Sigmoid colon (tissue), 7 donors: ENCODE measurements around the gene TMPRSS4. TPM values are rescaled to one million over a fixed set of nuclear protein-coding genes. Genes with fewer than 3 reads are reported as not detected.

Experiments used
- DNase-seq: peaks from one replicate; pipeline ENCODE4 v3.0.0-alpha.2; 2019
- H3K27ac ChIP-seq, 4 donors: fragments of 200-600 bp; sonication (generic); one replicate each; pipeline ENCODE4 v1.5.1; 2016 to 2019; ENCODE audit warnings: mild to moderate bottlenecking in 1 of 4
- H3K27me3 ChIP-seq, 3 donors: fragments of 200-600 bp; sonication (generic); one replicate each; pipeline ENCODE4 v1.5.1; 2019; ENCODE audit warnings: mild to moderate bottlenecking in 1 of 3
- H3K36me3 ChIP-seq, 4 donors: fragments of 200-600 bp; sonication (generic); one replicate each; pipeline ENCODE4 v1.5.1; 2016 to 2019
- H3K4me1 ChIP-seq, 4 donors: fragments of 200-600 bp; sonication (generic); one replicate each; pipeline ENCODE4 v1.5.1; 2017 to 2019
- H3K4me3 ChIP-seq, 4 donors: fragments of 200-600 bp; sonication (generic); one replicate each; pipeline ENCODE4 v1.5.1; 2017 to 2019; ENCODE audit warnings: mild to moderate bottlenecking in 2 of 4, moderate library complexity in 1 of 4
- H3K9me3 ChIP-seq, 4 donors: fragments of 200-600 bp in 3 of 4; sonication (generic) in 3 of 4; one replicate each; pipeline versions ENCODE4 v1.5.1 to v1.6.1; 2013 to 2019
- EP300 ChIP-seq, 4 donors: sonication (generic); formaldehyde crosslinking; IDR thresholded peaks; one replicate each; pipeline ENCODE4 v1.6.1; 2017; ENCODE audit warnings: antibody characterized with exemption in 4 of 4
- POLR2A ChIP-seq, 2 donors: fragments of 450-650 bp; IDR thresholded peaks; one replicate each; pipeline ENCODE4 v1.6.1; 2016; ENCODE audit warnings: antibody characterized with exemption in 2 of 2, mild to moderate bottlenecking in 2 of 2, moderate library complexity in 2 of 2
- POLR2AphosphoS5 ChIP-seq, 4 donors: sonication (generic); formaldehyde crosslinking; IDR thresholded peaks; one replicate each; pipeline ENCODE4 v1.6.1; 2017; ENCODE audit warnings: antibody characterized with exemption in 4 of 4
- WGBS, 2 donors: extraction: QIAGEN DNeasy Blood & Tissue Kit; methylation state at CpG; one replicate each; pipeline ENCODE4 v1.1.7; 2013; 5-methylcytosine and 5-hydroxymethylcytosine counted together
- intact Hi-C: fragments of 100-400 bp; cut with DNase I; formaldehyde crosslinking; loops from one replicate; pipeline ENCODE4 v1.15.1; 2023
- polyA plus RNA-seq, 3 donors: library from polyadenylated mRNA; stranded (reverse); fragments of 200-250 nt; gene quantifications; one replicate each; pipeline ENCODE4 v1.2.3, GENCODE V29; 2013
- total RNA-seq, 4 donors: library from RNA; depleted of rRNA; stranded (reverse); fragments of >200 nt; gene quantifications; one replicate each; pipeline ENCODE4 v1.1.0, GENCODE V29; 2016
- TF ChIP-seq, protein P1 (sequence below), 4 experiments: fragments of 450-650 bp in 3 of 4; fragments of 200-600 bp in 1 of 4; IDR thresholded peaks; one replicate each; pipeline ENCODE4 v1.5.1; 2016 to 2019; ENCODE audit warnings: antibody characterized with exemption in 4 of 4, mild to moderate bottlenecking in 3 of 4, moderate library complexity in 2 of 4
- donor health status: healthy with polysubstance abuse.
- donor health status: Bipolar disorder and iron deficiency.
- donor health status: healthy.

TMPRSS4 gene
- total and polyA plus RNA-seq, 7 donors: 1.4 to 134 (median 84.6) TPM; not detected in 3

DNA sequence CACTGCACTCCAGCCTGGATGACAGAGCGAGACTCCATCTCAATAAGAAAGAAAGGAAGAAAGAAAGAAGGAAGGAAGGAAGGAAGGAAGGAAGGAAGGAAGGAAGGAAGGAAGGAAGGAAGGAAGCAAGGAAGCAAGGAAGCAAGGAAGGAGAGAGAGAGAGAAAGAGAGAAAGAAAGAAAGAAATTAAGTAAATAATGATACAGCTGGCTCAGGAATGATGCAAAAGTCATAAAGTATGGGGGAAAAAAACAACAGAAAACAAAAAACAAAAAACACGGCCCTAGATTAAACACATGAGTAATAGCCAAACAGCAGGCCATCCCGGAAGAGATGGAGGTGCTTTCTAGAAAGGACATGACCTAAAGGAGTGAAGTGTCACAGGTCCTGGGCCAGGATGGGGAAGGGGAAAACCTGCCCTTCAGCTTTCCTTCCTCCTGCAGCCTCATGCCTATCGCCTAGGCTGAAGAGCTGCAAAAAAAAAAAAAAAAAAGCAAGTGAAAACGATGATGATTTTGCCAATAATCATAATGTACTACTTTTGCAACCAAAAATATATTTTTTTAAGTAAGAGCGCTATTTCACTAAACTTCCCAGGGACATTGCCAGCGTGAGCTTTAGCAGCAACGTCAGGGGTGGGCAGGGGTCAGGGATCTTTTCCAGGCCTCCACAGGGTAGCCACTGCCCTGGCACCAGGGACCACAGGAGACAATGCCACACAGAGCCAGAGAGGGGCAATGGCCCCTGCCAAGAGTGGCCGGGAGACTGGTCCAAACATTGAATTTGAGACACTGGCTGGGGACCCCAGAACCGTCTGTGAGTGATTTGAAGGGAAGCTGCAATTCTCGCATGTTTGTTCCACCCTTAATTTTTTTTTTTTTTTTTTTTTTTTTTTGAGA, 28.2 kb upstream of the TMPRSS4 start:
- 79 to 81% methylated on average over 11 of the region's 11 CpGs for WGBS, 2 donors
- DNase-seq: no peak
- intact Hi-C loops: no loop called here
- H3K4me1 ChIP-seq: no peaks in the 10 kb centered on the region
- TF ChIP-seq POLR2A (IDR thresholded peaks at IDR 0.05): no peak
- TF ChIP-seq POLR2AphosphoS5 (IDR thresholded peaks at IDR 0.05): no peak
- TF ChIP-seq EP300 (IDR thresholded peaks at IDR 0.05): no peak
- TF ChIP-seq, protein P1, sequence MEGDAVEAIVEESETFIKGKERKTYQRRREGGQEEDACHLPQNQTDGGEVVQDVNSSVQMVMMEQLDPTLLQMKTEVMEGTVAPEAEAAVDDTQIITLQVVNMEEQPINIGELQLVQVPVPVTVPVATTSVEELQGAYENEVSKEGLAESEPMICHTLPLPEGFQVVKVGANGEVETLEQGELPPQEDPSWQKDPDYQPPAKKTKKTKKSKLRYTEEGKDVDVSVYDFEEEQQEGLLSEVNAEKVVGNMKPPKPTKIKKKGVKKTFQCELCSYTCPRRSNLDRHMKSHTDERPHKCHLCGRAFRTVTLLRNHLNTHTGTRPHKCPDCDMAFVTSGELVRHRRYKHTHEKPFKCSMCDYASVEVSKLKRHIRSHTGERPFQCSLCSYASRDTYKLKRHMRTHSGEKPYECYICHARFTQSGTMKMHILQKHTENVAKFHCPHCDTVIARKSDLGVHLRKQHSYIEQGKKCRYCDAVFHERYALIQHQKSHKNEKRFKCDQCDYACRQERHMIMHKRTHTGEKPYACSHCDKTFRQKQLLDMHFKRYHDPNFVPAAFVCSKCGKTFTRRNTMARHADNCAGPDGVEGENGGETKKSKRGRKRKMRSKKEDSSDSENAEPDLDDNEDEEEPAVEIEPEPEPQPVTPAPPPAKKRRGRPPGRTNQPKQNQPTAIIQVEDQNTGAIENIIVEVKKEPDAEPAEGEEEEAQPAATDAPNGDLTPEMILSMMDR (IDR thresholded peaks at IDR 0.05): no peak
- H3K27me3 ChIP-seq: no peaks in the 10 kb centered on the region
- no peak overlapping the region for H3K4me3 ChIP-seq
- no peaks in the 10 kb centered on the region for H3K36me3 ChIP-seq
- H3K9me3 ChIP-seq: no peaks in the 10 kb centered on the region
- H3K27ac ChIP-seq: no peak overlapping the region

DNA sequence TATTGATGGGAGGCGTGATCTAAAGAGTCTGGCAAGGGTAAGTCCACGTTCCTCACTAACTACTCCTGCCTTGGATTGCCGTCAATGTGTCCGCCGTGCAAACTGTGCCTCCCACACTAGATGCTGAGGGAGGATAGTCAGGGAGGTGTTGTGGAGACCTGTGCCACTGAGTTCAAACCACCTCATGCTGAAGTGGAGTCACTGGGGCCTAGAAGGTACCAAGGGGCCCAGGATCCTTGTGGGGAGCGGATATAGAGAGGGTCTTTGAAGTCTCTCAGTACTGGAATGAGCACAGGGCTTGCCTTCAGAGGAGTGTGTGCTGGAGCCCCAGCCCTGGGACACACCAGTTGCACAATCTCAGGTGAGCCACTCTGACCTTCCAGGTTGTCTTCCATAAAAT, 27.1 kb upstream of the TMPRSS4 start:
- Histone ChIP-seq H3K9me3 (no peaks in the 10 kb centered on the region), H3K27ac (no peak overlapping the region), H3K36me3 (no peaks in the 10 kb centered on the region), H3K4me1 (no peaks in the 10 kb centered on the region), H3K27me3 (no peaks in the 10 kb centered on the region), H3K4me3 (no peak overlapping the region)
- 95 to 98% methylated on average over 6 of the region's 6 CpGs for WGBS, 2 donors
- intact Hi-C loops: loop anchor here (5.0 kb wide), 2 partner anchors 102 to 622 kb away; no protein-coding TSS in a partner anchor
- TF ChIP-seq EP300 (IDR thresholded peaks at IDR 0.05) (no peak), POLR2A (IDR thresholded peaks at IDR 0.05) (no peak), POLR2AphosphoS5 (IDR thresholded peaks at IDR 0.05) (no peak)
- TF ChIP-seq, protein P1 (IDR thresholded peaks at IDR 0.05): no peak
- no peak for DNase-seq

DNA sequence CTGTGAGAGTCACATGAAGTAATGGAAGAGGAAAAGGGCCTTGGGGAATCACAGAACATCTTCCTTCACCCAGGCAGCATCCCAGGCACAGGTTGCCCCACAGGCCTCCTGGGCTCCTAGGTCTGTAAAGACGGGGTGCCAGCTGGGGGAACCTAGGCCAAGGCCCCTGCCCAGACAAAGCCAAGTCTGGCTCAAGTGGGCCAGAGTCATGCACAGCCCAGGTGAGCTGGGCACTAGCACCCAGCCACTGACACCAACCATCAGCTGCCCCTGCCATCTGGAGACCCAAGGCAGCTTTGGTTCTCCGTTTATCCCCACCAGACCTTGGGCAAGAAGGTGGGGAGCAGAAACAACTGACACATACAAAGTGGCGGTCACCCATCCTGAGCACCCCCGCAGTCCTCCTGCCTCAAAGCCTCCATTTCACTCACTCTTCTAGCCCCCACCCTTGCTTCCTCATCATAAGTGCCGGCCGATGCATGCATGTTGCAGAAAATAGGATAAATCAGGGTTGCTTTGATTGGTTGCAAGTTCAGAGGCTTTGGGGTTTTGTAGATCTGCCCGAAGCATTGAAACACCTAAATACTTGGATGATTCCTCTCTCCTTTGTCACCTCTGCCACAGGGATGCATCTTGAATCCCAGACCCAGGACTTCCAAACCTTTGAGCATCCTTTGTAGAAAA, 26.5 kb upstream of the TMPRSS4 start:
- H3K27me3 ChIP-seq: no peaks in the 10 kb centered on the region
- no peaks in the 10 kb centered on the region for H3K4me1 ChIP-seq
- no peaks in the 10 kb centered on the region for H3K36me3 ChIP-seq
- H3K4me3 ChIP-seq: no peak overlapping the region
- no peak for DNase-seq
- H3K9me3 ChIP-seq: no peaks in the 10 kb centered on the region
- no peak for TF ChIP-seq POLR2AphosphoS5 (IDR thresholded peaks at IDR 0.05)
- no peak overlapping the region for H3K27ac ChIP-seq
- 91 to 93% methylated on average over 7 of the region's 7 CpGs for WGBS, 2 donors
- intact Hi-C loops: loop anchor here (5.0 kb wide), 2 partner anchors 103 to 623 kb away; no protein-coding TSS in a partner anchor

DNA sequence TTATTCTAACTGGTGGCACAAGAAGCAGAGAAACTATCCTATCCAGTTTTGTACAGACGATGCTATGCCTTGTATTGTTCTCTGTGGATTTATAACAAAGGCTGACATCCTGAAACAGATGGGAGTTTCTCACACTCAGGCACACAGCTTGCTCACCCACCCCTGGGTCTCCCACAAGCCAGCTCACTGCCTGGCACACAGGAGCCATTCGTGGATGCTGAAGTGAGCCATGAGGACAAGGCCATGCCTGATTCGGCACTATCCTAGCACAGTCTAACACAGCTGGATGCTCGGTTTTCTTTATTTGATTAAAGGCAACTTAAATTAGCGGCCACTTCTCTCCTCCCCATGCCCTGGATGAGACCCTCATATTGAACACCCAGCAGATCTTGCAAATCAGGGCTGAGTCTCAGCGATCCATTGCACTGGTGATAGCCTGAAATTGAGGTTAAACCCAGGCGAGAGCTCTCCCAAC, 25.7 kb upstream of the TMPRSS4 start:
- DNase-seq: no peak
- WGBS, 2 donors: 79 to 80% methylated on average over 7 of the region's 7 CpGs
- Histone ChIP-seq H3K27me3 (no peaks in the 10 kb centered on the region), H3K36me3 (no peaks in the 10 kb centered on the region), H3K27ac (no peak overlapping the region), H3K4me1 (no peaks in the 10 kb centered on the region), H3K9me3 (no peaks in the 10 kb centered on the region), H3K4me3 (no peak overlapping the region)
- intact Hi-C loops: loop anchor here (5.0 kb wide), 2 partner anchors 104 to 624 kb away; no protein-coding TSS in a partner anchor
- TF ChIP-seq, protein P1 (IDR thresholded peaks at IDR 0.05): no peak
- TF ChIP-seq POLR2AphosphoS5 (IDR thresholded peaks at IDR 0.05) (no peak), POLR2A (IDR thresholded peaks at IDR 0.05) (no peak), EP300 (IDR thresholded peaks at IDR 0.05) (no peak)
